HG03064 (cell line): ENCODE measurements around the gene HOXC6.

Experiments
- ATAC-seq: cut with Tn5 transposase; IDR thresholded peaks from one replicate; pipeline ENCODE4 v1.9.1; 2021; ENCODE audit warnings: low read depth; ENCODE audit not compliant: unreplicated experiment

HOXC6 gene

DNA sequence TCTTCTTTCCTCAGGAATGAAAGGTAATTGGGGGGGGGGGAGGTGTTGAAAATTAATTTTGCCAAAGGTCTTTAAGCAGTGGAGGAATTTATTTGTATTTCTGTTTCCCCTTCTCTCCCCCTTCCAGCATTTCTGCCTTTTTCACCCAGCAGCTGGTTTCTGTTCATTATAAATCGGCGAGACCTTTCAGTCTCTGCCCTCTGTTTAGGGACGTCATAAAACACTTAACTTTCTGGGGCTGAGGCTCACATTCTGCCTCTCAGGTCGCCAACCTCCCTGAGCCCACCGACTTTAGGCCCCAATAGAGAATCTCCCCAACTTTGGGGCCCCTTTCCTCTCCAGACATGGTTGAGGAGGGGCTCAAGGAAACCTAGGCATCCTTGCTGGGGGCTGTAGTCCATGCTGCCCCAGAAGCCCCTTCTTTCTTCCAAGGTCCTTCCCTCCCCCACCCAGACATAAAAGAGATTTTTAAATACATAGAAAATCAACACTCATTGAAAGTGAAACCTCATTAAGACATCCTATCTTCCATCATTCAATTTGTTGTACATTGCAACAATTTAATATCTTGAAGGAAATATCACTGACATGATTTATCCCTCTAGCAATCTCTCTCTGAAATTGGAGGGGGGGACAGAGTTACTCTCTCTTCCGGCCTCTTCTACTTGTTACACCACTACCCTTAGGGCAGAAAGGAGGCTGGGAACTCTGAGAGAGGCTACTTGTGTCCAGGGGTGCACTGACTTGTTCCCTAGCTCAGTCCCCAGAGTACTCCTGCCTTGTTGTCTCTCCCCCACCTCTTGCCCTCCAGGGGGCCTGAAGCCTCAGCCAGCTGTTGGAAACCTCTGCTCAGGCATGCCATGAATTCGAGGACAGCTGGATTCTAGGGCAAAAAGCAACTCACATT is 2.5 kb upstream of the HOXC6 start:
- no peak for ATAC-seq

DNA sequence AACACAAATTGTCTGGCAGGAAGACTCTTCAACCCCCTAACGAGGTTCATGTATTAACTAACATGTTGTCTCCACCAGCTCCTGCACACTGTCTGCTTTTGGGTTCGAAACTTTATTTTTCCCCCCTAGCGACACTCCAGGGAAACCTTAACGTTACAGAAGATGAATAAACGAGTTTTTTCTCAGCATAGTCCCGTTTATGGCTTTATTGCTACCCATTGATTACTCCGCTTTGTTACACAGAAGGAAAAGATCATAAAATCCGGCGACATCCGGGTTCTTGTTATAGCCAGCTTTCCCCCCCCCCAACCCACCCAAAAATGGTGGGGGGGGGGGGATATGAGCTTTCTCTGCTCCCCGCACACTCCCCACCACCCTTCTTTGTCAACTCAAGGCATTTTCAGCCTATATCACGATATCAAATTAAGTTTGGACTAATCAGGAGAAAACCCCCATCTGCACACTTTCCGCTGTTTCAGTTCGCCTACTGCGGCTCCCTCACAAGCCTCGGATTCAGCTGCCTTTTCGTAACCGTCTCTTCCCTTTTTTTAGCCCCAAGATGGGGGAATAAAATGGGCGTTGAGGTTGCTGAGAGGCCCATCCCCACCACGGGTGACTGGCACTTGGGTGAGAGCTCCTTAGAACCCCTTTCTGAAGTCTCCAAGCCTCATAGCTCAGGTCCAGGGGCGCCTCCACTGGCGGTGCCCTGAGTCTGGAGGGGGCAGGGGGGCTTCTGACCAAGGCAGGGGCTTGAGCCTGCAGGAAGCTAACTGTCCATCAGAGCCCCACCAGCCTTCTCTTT is 1.4 kb upstream of the HOXC6 start:
- ATAC-seq = no peak

DNA sequence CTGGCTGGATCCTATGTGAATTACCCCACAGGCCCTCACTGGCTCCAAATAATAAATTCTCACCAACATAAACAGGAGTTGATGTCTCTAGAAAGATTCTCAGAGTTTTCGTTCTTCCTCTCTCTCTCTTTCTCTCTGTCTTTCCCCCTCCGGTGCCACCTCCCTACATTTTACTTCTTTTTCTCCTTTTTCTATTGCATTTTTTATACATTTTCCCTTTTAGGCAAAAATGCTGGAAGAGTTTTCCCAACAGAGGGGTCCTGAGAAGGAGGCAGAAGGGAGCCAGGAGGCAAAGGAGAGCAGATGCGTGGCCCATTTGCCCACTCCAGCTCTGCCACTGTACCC is 826 bp upstream of the HOXC6 start:
- ATAC-seq = no peak

DNA sequence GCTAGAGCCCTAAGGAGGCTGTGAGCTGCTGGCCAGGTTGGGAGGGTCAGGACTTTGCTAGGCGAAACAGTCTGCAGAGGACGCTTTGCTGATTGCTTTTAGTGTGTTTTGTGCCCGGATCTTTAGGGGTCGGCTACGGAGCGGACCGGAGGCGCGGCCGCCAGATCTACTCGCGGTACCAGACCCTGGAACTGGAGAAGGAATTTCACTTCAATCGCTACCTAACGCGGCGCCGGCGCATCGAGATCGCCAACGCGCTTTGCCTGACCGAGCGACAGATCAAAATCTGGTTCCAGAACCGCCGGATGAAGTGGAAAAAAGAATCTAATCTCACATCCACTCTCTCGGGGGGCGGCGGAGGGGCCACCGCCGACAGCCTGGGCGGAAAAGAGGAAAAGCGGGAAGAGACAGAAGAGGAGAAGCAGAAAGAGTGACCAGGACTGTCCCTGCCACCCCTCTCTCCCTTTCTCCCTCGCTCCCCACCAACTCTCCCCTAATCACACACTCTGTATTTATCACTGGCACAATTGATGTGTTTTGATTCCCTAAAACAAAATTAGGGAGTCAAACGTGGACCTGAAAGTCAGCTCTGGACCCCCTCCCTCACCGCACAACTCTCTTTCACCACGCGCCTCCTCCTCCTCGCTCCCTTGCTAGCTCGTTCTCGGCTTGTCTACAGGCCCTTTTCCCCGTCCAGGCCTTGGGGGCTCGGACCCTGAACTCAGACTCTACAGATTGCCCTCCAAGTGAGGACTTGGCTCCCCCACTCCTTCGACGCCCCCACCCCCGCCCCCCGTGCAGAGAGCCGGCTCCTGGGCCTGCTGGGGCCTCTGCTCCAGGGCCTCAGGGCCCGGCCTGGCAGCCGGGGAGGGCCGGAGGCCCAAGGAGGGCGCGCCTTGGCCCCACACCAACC is 1.5 kb downstream of the HOXC6 start:
- ATAC-seq = no peak

DNA sequence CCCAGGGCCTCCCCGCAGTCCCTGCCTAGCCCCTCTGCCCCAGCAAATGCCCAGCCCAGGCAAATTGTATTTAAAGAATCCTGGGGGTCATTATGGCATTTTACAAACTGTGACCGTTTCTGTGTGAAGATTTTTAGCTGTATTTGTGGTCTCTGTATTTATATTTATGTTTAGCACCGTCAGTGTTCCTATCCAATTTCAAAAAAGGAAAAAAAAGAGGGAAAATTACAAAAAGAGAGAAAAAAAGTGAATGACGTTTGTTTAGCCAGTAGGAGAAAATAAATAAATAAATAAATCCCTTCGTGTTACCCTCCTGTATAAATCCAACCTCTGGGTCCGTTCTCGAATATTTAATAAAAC is 2.2 kb downstream of the HOXC6 start:
- ATAC-seq = no peak

DNA sequence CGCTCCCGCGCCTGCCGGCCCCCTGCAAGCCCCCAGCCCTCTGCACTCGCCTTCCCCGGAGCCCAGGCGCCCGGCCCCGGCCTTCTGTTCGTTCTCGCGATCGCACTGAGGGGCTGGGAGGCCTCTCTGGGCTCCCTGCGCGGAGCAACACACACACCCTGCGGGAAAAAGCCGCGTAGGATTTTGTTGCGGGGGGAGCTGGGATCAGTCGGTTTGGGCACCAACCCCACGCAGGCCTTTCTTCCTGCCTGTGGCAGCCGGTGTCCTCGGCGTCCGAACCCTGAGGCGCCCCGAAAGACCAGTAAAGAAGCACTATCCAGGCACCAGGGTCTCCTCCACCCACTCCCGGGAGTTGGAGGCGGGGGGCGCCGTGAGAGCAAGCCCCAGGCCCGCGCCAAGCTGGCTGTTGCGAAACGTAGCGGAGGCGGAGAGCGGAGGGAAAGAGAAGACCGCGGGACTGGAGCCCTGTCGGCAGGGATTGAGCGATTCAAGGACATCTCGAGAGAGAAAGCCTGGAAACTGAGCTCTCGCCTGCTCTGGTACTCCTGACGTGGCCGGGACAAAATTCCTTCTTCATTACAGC is 2.7 kb downstream of the HOXC6 start:
- ATAC-seq = no peak

DNA sequence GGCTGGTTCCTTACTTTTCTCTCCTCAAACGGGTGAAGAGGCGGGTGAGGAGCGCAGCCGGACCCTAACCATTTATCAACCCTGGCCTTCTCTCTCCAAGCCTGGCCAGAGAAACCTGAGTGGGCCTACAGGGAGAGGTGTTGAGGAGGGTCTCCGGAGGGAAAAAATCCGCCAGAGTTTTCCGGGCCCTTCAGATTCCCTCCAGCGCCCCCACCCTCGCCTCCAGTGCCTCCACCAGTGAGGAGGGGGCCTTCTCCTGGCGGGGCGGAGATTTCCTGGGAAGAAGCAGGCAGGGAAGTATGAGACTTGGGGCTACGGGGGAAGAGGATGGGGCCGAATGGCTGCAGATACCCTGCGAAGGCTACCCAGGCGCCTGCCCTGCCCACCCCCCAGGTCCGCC is 3.2 kb downstream of the HOXC6 start:
- no peak for ATAC-seq

DNA sequence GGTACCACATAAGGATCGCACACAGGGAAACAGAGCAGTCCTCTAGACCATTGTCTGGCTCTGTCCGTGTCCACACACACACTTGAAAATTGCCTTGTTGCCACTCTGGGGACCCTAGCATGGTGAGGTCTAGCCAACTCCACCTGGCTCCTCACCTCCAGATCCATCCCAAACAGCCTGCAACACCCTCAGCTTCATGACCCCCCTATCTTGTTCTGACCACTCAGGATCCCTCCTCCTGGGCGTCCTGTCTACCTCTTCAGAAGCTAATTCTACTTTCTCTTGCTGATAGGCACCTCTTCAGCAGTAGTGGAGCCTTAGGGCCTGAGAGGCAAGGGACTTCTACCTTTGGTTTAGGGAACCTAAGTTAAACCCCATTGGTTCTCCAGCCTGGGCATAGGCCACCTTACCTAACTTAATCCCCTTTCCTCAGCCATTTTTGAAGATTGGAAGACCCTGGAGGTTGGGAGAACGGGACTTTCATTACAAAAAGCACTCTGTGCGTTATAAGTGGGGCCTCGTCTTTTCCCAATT is 3.9 kb downstream of the HOXC6 start:
- no peak for ATAC-seq

DNA sequence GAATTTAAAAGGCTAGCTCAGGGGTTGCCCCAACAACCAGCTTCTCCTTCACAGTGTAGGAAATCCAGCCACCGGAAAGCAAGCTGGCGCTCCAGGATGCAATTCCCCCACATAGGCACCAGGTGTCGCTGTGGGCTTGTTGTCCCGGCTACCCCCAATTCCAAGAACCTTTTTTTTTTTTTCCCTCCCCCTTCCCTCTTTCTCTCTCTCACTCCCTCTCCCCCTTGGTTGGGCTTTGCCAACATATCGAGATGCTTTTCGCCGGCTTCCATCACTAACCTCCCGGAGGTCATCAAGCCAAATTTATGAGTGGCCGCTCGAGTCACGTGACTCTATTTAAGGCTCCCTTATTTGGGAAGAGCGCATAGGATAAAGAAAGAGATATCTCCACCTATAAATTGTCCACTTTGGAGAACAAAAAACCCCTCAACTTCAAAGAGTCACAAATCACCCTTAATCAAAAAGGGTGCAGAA is 4.4 kb downstream of the HOXC6 start, which contains the start of gene HOXC5:
Gene HOXC5 (plus strand): TSS at position 424 of the 474 bp plus-strand sequence. CDS start 73 bp downstream, outside the sequence.
- no peak for ATAC-seq

DNA sequence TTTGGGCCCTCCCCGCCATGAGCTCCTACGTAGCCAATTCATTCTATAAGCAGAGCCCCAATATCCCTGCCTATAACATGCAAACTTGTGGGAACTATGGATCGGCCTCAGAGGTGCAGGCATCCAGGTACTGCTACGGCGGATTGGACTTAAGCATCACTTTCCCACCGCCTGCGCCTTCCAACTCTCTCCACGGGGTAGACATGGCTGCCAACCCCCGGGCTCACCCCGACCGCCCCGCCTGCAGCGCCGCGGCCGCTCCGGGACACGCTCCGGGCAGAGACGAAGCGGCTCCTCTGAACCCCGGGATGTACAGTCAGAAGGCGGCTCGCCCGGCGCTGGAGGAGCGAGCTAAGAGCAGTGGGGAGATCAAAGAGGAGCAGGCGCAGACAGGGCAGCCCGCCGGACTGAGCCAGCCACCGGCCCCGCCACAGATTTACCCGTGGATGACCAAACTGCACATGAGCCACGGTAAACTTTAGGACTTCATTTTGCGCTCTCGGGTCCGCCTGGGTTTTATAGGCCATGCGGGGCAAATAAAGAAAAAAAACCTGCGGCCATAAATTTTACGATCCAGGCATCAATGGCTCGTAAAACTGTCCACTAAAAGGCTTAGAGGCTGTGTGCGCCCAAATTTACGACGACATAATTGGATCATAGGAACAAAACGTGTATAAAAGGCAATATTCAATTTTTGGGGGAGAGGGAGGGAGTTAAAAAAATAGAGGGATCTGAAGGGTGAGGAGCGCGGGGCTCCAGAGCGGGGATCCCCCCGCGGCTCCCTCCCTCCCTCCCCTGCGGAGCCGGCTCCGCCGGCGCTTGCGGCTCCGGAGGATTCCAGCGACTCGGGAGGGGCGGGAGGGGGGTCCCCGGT is 5.1 kb downstream of the HOXC6 start:
- ATAC-seq = no peak

DNA sequence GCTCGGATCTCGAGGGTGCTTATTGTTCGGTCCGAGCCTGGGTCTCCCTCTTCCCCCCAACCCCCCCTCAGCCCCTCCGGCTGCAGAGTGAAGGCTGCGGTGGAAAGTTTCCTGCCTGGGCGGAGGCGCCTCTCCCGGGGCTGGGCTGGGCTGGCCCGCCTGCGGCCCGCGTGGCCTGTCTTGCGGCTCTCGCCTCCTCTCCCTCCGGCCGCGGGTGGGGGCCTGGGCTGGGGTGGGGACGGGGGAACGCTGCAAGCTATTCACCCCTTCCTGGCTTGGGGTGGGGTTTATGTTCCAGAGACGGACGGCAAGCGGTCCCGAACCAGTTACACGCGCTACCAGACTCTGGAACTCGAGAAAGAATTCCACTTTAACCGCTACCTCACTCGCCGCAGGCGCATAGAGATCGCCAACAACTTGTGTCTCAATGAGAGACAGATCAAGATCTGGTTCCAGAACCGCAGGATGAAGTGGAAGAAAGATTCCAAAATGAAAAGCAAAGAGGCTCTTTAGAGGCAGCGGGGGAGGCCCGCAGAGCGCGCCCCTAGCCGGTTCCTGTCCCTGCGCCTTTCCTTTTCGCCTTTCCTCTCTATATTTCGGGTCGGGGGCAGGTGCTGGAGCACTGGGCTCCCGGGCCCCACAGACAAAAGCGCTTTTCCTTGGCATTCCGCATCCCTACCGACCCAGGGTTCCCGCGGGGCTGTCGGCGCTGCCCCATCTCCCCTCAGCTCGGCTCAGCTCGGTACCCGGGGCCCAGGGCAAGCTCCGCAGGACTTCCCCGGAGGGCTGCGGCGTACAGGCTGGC is 5.9 kb downstream of the HOXC6 start:
- ATAC-seq = no peak

DNA sequence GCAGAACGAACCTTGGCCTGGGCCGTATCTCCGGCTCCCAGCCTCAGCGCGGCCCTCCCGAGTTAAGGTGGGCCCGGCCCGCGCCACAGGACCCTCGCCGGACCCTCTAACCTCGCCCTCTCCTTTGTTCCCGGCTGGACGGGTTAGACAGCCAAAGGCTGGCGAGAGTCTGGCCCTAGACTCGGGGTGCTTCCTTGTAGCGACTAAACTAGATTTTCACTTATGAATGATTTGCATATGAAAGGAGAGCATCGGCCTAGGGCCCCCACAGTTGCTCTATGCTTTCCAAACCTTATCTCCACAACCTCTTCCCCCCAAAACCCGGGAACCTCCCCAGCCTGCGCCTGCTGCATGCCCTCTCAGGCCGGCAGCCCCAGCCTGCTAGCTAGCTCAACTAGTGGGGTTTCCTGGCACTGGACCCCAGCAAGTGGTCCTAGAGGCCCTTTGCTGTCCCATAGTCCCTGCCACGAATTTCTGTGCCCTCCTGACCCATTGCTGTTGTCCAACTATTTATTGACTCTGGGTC is 6.6 kb downstream of the HOXC6 start:
- ATAC-seq = no peak

DNA sequence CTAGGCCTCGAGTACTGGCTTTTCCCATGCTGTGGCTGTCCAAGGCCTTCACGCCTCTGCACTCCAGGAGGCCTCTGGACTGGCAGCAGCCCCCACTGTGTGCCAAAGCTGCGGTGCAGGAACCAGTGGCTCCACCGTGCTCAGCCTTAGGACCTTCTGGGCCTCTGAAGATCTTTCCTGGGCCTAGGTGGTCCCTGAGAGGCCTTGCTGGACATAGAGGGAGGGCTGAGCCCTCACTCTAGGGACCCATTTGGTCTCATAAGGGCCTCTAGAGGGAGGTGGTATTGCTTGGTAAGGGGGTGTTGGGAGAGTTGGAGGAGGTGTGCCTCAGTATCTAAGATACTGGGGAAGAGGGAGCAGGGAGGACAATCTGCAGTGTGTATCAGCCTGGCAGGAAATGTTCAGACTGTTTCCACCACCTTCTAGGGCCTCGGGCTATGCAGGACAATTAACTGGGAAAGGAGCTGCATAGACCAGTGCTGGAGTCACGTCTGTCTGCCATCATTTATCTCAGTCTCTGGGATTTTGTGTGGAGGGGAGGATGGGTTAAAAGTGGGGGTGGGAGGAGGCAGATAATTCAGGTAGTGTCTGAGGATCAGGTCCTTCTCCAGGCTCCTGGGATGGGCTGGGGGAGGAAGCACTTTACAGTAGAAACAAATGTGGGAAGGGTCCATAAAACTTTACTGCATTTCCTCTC is 7.5 kb downstream of the HOXC6 start:
- ATAC-seq = no peak

DNA sequence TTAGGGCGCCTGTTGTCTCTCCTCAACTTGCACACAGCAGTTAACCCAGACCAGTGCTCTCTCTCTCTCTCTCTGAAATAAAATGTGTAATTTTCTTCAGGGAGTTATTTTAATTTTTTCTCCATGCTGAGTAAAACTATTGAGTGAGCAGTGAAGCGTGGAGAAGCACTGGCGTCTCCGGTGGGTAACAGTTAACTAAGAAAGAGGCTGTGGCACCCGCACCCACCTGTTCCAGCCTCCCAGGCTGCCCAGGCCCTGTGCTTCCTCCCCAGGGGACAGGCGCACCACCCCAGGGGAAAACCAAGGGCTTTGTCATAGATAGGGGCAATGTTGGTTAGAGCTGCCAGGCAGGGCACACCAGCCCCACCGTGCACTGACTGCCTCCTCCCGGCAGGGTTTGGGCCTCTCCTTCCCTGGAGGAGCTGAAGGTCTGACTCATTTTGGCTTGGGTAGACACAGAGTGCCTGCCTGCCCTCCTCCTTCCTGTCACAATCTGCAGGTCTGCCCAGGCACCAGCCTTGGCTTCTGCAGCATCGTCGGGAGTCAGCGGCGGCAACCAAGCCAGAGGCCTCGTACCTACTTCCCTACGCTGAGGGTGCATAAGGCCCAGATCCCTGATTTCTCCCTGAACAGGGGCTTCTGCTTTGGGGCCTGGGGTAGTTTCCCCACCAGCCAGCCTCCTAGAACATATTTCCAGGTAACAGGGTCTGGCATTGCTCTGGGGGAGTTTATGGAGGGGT is 8.6 kb downstream of the HOXC6 start:
- no peak for ATAC-seq

DNA sequence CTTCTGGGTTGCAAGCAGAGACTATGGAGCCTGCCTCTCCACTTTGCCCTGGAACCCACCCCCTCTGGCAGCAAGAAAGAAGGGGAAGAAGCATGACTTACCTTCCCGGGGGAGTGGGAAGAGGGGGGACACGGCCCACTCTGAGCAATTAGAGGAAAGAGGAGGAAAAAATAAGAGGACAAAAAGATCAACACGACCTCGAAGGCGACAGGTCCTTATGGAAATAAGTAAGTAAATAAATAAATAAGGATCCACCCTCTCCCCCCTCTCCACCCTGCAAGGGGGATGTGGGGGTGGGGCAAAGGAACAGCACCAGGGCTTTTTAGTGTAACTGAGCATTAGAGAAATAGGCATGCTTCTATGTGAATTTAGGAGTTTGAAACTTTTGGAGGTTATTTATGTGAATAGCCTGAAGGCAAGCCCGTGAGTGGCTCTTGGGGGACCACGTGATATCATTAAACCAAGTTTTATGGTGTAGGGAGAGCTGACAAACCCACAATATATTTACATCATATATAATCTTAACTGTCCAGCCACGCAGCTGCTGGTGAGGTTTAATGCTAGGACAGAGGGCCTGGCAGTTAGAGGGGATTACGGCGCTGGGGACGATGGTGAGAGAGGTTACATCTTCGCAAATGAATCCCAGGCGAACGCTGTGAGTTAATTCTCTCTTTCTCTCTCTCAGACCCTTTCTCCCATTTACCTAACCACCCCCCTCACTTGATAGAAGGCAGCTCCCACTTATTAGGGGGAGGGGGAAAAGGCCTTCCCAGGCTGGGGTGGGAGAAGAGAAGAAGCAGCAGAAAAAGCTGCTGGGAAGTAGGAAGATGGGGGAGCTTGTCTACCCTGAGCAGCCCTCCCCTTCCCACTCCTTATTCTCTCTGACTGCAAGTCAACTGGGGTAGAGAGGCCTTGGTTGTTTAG is 9.4 kb downstream of the HOXC6 start:
- no peak for ATAC-seq
